CD14-positive monocyte (primary cell): ENCODE data around the gene ADGRL3. TPM values are rescaled to one million over a fixed set of nuclear protein-coding genes. Genes with fewer than 3 reads are reported as not detected.

Source experiments
- DNase-seq, 3 donors: peaks; one replicate each; pipeline ENCODE4 v3.0.0-alpha.2; 2011 to 2022
- H2AFZ ChIP-seq: 2 replicates; pipeline ENCODE4 v1.6.0; 2012; ENCODE audit warnings: mild to moderate bottlenecking, low read depth, low read length, inconsistent platforms; ENCODE audit not compliant: insufficient read depth, poor library complexity, severe bottlenecking
- H3K27ac ChIP-seq, 2 donors: 1 replicate in 1 of 2; 2 replicates in 1 of 2; pipeline ENCODE4 v1.5.1; 2012 to 2013; ENCODE audit warnings: low read length in 2 of 2, control low read depth in 1 of 2, inconsistent platforms in 1 of 2, low read depth in 1 of 2, mild to moderate bottlenecking in 1 of 2
- H3K27me3 ChIP-seq, 2 donors: one replicate each; pipeline versions ENCODE4 v1.6.0 to v1.6.1; 2011 to 2013; ENCODE audit warnings: low read length in 2 of 2; ENCODE audit not compliant: control insufficient read depth in 2 of 2, insufficient read depth in 2 of 2
- H3K36me3 ChIP-seq, 2 donors: replicated peaks in 1 of 2; 1 replicate in 1 of 2; 2 replicates in 1 of 2; pipeline versions ENCODE4 v1.5.1 to v1.6.1; 2012 to 2013; ENCODE audit warnings: low read length in 2 of 2, control low read depth in 1 of 2, inconsistent platforms in 1 of 2, mild to moderate bottlenecking in 1 of 2; ENCODE audit not compliant: insufficient read depth in 2 of 2, control insufficient read depth in 1 of 2
- H3K4me1 ChIP-seq, 2 donors: 1 replicate in 1 of 2; 2 replicates in 1 of 2; pipeline versions ENCODE4 v1.5.1 to v1.6.1; 2012 to 2013; ENCODE audit warnings: low read length in 2 of 2, control low read depth in 1 of 2, inconsistent platforms in 1 of 2, mild to moderate bottlenecking in 1 of 2, moderate library complexity in 1 of 2; ENCODE audit not compliant: insufficient read depth in 2 of 2, control insufficient read depth in 1 of 2
- H3K4me2 ChIP-seq: replicated peaks from 2 replicates; pipeline ENCODE3; 2012; ENCODE audit warnings: low read length, moderate library complexity, mild to moderate bottlenecking; ENCODE audit not compliant: poor library complexity, severe bottlenecking; ENCODE audit errors: extremely low read depth
- H3K4me3 ChIP-seq, 3 experiments: fragments of 200-600 bp in 1 of 3; sonication (generic) in 1 of 3; replicated peaks in 1 of 3; 1 replicate in 2 of 3; 2 replicates in 1 of 3; pipeline ENCODE4 v1.5.1; 2011 to 2013; ENCODE audit warnings: low read length in 3 of 3, mild to moderate bottlenecking in 3 of 3, control low read depth in 2 of 3, low read depth in 2 of 3, inconsistent platforms in 1 of 3, moderate library complexity in 1 of 3
- H3K79me2 ChIP-seq: 2 replicates; pipeline ENCODE4 v1.6.0; 2012; ENCODE audit warnings: mild to moderate bottlenecking, control low read depth, inconsistent platforms, low read length, moderate library complexity; ENCODE audit not compliant: insufficient read depth
- H3K9ac ChIP-seq: 2 replicates; pipeline ENCODE4 v1.6.0; 2017; ENCODE audit warnings: low read length, mild to moderate bottlenecking; ENCODE audit not compliant: insufficient read depth, poor library complexity, severe bottlenecking
- H3K9me3 ChIP-seq, 2 donors: replicated peaks in 1 of 2; 1 replicate in 1 of 2; 2 replicates in 1 of 2; pipeline versions ENCODE4 v1.5.1 to v1.6.1; 2012 to 2013; ENCODE audit warnings: low read length in 2 of 2, control low read depth in 1 of 2; ENCODE audit not compliant: control insufficient read depth in 1 of 2, insufficient read depth in 1 of 2
- H4K20me1 ChIP-seq: 2 replicates; pipeline ENCODE4 v1.6.0; 2012; ENCODE audit warnings: mild to moderate bottlenecking, low read length, control low read depth, moderate library complexity; ENCODE audit not compliant: insufficient read depth
- H3K27ac Mint-ChIP-seq, 7 donors: one replicate each; pipeline ENCODE4 v1.8.0; 2020; ENCODE audit warnings: mild to moderate bottlenecking in 7 of 7, mixed read lengths in 7 of 7, moderate library complexity in 6 of 7, inconsistent platforms in 2 of 7
- H3K27me3 Mint-ChIP-seq, 3 donors: one replicate each; pipeline ENCODE4 v1.8.0; 2021 to 2022; ENCODE audit warnings: low read depth in 3 of 3, mild to moderate bottlenecking in 3 of 3, mixed read lengths in 3 of 3, moderate library complexity in 3 of 3, inconsistent platforms in 1 of 3
- H3K36me3 Mint-ChIP-seq, 2 donors: one replicate each; pipeline ENCODE4 v1.8.0; 2020; ENCODE audit warnings: mixed read lengths in 2 of 2, inconsistent platforms in 1 of 2, mild to moderate bottlenecking in 1 of 2
- H3K4me1 Mint-ChIP-seq: one replicate; pipeline ENCODE4 v1.8.0; 2020; ENCODE audit warnings: mild to moderate bottlenecking, mixed read lengths
- H3K4me3 Mint-ChIP-seq, 2 donors: one replicate each; pipeline ENCODE4 v1.8.0; 2020; ENCODE audit warnings: mild to moderate bottlenecking in 2 of 2, mixed read lengths in 2 of 2, moderate library complexity in 1 of 2
- H3K9me3 Mint-ChIP-seq, 7 donors: one replicate each; pipeline ENCODE4 v1.8.0; 2020 to 2022; ENCODE audit warnings: mixed read lengths in 7 of 7, mild to moderate bottlenecking in 6 of 7, moderate library complexity in 6 of 7, inconsistent platforms in 2 of 7
- CTCF ChIP-seq: fragments of 200-600 bp; IDR thresholded peaks from one replicate; pipeline ENCODE4 v1.8.0; 2022; ENCODE audit warnings: antibody characterized with exemption, mild to moderate bottlenecking
- WGBS: methylation state at CpG from one replicate; pipeline ENCODE4 v1.1.5; 2013; ENCODE audit warnings: missing lambda C conversion rate; ENCODE audit not compliant: insufficient coverage; 5-methylcytosine and 5-hydroxymethylcytosine counted together
- intact Hi-C, 2 donors: fragments of 100-400 bp; cut with micrococcal nuclease; formaldehyde crosslinking; loops; one replicate each; pipeline versions ENCODE4 v1.15.0 to v1.15.1; 2023
- polyA plus RNA-seq, 3 donors: library from polyadenylated mRNA; depleted of rRNA in 1 of 3; unstranded in 2 of 3; stranded (reverse) in 1 of 3; fragments of 300-500 nt in 2 of 3; fragments of >200 nt in 1 of 3; fragmentation: Illumina TruSeq in 2 of 3; gene quantifications; 1 replicate in 2 of 3; 2 replicates in 1 of 3; pipeline ENCODE4 v1.2.3, GENCODE V29; 2012 to 2021

Gene ADGRL3
- polyA plus RNA-seq, 3 donors, result not detected

- Histone ChIP-seq H3K4me1 (no peaks in the 10 kb centered on the region), H3K9ac (no peak overlapping the region), H3K27ac (no peak overlapping the region), H3K4me3 (no peak overlapping the region), H3K9me3 (no peaks in the 10 kb centered on the region), H3K4me2 (no peak overlapping the region), H4K20me1 (no peaks in the 10 kb centered on the region), H3K27me3 (no peaks in the 10 kb centered on the region), H2AFZ (no peak overlapping the region), H3K36me3 (no peaks in the 10 kb centered on the region), H3K79me2 (no peaks in the 10 kb centered on the region)
- Mint-ChIP-seq H3K9me3 (peaks cover 0 to 3% (median 1%) of the 10 kb centered on the region in 7 donors), H3K4me3 (no peak overlapping the region), H3K4me1 (no peaks in the 10 kb centered on the region), H3K36me3 (no peaks in the 10 kb centered on the region), H3K27ac (no peak overlapping the region), H3K27me3 (peaks cover 0 to 1% (median 0%) of the 10 kb centered on the region in 3 donors)
- WGBS, result no CpG with 5 or more reads among the region's 3 CpGs
- no peak for DNase-seq
- intact Hi-C loops, result no loop called here
- no peak for TF ChIP-seq CTCF
These were observed 141.9 kb downstream of the ADGRL3 start for GRCh38 chr4:61342061-61342460.

- Histone ChIP-seq H3K9me3 (peaks cover 0 to 4% of the 10 kb centered on the region in 2 donors), H3K4me3 (no peak overlapping the region), H3K36me3 (no peaks in the 10 kb centered on the region), H3K4me1 (no peaks in the 10 kb centered on the region), H3K79me2 (no peaks in the 10 kb centered on the region), H3K27ac (no peak overlapping the region), H2AFZ (no peak overlapping the region), H3K27me3 (no peaks in the 10 kb centered on the region), H4K20me1 (no peaks in the 10 kb centered on the region), H3K4me2 (no peak overlapping the region), H3K9ac (no peak overlapping the region)
- H3K27me3 Mint-ChIP-seq, result peaks cover 0 to 1% (median 0%) of the 10 kb centered on the region in 3 donors
- no peak for DNase-seq
- no peak for TF ChIP-seq CTCF
- no peaks in the 10 kb centered on the region for H3K36me3 Mint-ChIP-seq
- no peak overlapping the region for H3K4me3 Mint-ChIP-seq
- peaks cover 0 to 3% (median 2%) of the 10 kb centered on the region in 7 donors for H3K9me3 Mint-ChIP-seq
- no peak overlapping the region for H3K27ac Mint-ChIP-seq
- intact Hi-C loops, result no loop called here
- H3K4me1 Mint-ChIP-seq, result no peaks in the 10 kb centered on the region
These were observed 150.8 kb downstream of the ADGRL3 start for GRCh38 chr4:61350932-61351331.
